HG03103 (cell line): ENCODE measurements around the gene PXYLP1.
"Not testable (repeated sequence)": the region's sequence is repeated elsewhere in the genome, so short reads cannot be mapped to it uniquely, and the experiment has no call there.

Experiments
- ATAC-seq: cut with Tn5 transposase; IDR thresholded peaks from one replicate; pipeline ENCODE4 v1.9.1; 2021; ENCODE audit warnings: low read depth; ENCODE audit not compliant: unreplicated experiment

The PXYLP1 gene

DNA sequence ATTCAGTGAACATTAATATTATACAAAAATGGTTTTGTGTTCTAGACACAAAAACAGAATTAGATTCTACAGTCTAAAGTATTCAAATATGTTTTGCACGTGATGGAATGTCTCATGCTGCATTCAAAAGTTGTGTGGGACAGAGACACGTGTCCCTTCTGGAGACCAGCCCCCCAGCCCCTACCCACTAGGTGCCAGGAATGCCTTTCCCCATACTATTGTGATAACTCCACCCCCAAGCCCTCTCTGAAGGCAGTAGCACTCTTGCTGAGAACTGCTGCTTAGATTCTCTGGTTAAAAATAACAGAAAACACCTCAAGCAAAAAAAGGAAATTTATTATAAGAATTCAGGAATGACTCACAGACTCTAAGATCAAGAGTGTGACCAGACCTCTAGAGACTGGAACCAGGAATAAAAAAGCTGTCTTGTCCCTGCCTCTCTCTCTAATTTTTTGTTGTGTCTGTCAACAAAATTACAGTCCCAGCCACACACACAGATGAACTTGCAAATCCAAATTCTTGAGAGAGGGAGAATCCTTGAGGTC lies 57.7 kb downstream of the PXYLP1 start:
- ATAC-seq = no peak

DNA sequence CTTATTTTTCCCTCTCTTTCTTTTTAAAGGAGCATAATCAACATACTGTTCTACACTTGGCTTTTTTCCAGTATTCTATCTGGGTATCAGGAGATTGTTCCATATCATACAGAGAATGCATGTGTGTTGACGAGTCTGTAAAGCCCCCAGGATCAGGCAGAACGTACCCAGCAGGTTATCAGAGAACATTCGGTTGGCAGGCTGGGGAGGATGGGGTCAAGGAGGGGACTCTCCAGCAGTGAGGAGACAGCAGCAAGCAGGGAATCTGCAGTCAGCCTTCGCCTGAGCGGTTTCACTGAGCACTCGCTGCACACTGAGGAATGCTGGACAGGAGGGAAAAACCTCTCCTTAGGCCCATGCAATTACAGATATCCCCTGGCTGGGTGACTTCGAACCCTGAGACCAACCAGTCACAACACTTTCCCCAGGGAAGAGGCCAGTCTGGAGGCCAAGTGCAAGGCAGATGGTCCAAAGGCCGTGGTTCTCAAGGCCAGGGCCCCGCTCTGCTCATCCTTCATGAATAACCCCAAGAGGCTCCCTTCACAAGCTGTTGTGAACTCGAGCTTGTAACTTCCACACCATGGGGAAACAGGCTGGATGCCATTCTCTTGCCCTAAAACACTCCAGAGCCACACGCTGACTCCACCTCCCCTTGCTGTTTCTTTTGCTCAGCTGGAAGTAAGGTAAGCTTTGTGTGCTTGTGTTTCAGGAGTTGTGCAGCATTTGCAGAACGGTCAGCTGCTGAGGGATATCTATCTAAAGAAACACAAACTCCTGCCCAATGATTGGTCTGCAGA lies 60.1 kb downstream of the PXYLP1 start:
- no peak for ATAC-seq

DNA sequence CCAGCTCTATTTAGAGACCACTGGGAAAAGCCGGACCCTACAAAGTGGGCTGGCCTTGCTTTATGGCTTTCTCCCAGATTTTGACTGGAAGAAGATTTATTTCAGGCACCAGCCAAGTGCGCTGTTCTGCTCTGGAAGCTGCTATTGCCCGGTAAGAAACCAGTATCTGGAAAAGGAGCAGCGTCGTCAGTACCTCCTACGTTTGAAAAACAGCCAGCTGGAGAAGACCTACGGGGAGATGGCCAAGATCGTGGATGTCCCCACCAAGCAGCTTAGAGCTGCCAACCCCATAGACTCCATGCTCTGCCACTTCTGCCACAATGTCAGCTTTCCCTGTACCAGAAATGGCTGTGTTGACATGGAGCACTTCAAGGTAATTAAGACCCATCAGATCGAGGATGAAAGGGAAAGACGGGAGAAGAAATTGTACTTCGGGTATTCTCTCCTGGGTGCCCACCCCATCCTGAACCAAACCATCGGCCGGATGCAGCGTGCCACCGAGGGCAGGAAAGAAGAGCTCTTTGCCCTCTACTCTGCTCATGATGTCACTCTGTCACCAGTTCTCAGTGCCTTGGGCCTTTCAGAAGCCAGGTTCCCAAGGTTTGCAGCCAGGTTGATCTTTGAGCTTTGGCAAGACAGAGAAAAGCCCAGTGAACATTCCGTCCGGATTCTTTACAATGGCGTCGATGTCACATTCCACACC lies 60.9 kb downstream of the PXYLP1 start:
- ATAC-seq = no peak

DNA sequence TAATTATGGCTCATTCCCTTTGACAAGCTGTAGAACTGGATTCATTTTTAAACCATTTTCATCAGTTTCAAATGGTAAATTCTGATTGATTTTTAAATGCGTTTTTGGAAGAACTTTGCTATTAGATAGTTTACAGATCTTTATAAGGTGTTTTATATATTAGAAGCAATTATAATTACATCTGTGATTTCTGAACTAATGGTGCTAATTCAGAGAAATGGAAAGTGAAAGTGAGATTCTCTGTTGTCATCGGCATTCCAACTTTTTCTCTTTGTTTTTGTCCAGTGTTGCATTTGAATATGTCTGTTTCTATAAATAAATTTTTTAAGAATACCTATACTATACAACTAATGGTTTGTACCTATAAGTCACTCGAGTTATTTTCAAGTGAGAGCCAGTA lies 62.7 kb downstream of the PXYLP1 start:
- no peak for ATAC-seq

- no peak for ATAC-seq
Measured at GRCh38 chr3:141294848-141295247, 63.2 kb downstream of the PXYLP1 start.

DNA sequence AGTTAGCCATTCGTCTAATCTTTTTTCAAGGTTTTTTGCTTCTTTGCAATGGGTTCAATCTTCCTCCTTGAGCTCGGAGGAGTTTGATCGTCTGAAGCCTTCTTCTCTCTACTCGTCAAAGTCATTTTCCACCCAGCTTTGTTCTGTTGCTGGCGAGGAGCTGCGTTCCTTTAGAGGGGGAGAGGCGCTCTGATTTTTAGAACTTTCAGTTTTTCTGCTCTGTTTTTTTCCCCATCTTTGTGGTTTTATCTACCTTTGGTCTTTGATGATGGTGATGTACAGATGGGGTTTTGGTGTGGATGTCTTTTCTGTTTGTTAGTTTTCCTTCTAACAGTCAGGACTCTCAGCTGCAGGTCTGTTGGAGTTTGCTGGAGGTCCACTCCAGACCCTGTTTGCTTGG lies 68.8 kb downstream of the PXYLP1 start:
- ATAC-seq = not testable (repeated sequence)

DNA sequence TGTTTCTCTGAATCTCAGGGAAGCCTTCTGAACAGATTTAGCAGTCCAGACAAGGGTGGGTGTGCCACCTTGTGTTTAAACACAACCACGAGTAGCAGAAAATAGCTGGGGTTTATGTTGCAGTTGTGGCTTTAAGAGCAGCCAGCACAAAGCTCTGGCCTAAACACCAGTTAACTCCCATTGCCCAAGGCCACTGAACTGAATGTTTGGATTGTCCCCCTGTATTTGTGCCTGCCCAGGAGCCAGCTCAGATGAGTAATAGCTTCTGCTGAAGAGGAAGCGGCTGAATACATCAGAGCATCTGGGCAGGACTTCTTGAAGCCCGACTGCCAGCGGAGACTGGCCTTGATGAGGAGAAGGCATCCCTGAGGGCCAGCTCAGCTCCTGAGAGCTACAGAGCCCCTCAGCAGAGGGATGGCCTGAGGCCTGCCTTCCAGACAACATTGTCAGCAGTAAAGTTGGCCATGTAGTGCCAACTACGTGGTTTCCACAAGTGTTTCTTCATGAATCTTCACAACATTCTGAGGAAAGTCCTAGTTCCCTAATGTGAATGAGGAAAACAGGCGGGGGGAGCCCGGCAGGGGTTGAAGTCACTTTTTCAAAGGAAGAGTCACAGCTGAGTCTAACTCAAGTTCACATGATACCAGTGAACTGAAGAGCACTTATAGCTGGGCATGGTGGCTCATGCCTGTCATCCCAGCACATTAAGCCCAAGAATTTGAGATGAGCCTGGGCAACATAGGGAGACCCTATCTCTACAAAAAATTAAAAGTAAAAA lies 70.9 kb downstream of the PXYLP1 start:
- no peak for ATAC-seq

GRCh38 chr3:141303481-141304223 lies 72.0 kb downstream of the PXYLP1 start:
- peak; percentile 62 for ATAC-seq

DNA sequence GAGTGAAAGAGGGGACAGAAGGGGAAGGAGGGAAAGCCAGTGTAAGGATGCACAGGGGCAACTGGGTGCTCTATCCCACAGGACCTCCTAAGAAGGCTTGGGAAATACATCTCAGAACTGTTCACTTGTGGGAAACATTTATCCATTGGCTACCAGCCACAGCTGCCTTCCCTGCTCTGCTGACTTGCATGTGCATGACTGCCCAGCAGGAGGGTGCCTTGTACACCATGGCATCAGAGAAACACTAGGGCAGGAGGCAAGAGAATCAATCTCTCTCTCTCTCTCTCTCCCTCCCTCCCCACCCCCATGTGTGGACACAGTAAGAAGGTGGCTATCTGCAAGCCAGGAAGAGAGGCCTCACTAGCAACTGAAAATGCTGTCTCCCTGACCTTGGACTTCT lies 73.8 kb downstream of the PXYLP1 start:
- no peak for ATAC-seq

DNA sequence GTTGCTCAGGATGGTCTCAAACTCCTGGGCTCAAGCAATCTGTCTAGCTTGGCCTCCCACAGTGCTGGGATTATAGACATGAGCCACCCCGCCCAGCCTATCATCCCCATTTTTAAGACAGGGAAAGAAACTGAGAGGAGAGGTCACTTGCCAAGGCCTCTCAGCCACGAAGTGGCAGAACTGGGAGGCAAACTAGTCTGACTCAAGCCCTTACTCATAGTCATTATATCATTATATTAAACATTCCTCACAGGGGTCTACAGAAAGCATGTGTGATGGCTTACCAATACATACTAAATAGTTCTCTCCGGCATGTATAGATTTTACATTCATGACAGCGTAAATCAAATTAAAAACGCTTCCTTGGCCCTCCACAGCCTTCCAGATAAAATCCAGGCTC lies 74.7 kb downstream of the PXYLP1 start:
- ATAC-seq = no peak

- no peak for ATAC-seq
Measured at GRCh38 chr3:141306922-141307321, 75.3 kb downstream of the PXYLP1 start.

DNA sequence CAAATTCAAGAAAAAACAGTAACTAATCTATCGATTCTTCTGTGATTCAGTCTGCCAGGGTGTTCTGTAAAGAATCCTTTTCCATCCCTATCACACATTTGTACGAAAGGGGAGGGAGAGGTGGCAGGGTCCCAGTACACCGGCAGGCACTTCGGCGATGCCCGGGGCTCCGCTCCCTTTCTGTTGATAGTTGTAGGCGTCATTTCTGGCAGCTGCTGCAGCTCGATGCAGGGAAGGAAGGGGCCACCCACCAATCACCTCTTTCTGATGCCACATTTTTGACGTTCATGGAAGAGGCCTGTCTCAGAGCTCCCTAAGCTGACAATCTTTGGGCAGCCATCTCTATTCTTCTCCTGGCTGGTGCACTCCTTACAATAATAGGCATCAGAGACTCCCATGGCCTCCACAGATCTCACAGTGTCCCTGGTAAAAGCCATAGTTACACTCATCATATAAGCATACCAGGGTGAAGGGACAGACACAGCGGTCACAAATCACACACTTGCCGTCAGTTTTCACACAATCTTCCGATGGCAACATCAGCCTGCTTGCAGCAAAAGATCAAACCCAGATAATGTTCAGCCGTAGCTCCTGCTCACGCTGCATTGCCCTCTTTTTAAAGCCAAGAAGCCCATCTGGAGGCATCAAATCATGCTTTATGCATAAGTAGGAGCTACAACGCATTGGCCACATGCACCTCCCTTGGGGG lies 75.9 kb downstream of the PXYLP1 start:
- ATAC-seq = no peak

DNA sequence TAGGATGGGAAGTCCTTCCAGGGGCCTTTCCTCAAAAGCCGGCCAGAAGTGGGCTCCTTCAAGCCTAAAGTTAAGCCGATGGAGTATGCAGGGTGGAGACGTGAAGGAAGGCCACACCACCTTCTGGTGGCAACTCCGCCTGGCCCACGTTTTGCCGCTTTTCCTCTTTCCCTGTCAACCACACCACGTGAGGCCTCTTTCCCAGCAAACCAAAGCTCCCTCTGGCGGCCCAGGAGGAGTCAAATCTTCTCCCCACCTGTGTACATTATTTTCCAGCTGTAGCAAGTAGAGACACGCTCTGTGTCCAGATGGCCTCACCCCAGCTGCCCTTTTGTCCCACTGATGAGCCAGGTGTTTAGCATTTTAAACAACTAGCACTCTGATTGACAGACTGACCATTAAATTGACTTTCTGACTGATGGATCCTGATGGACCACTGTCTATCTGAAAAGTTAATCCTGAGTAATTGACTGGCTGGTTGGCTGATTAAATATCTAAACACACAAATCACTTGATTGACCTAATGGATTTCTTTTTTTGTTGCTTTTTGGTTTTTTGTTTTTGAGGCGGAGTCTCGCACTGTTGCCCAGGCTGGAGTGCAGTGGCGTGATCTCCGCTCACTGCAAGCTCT lies 77.1 kb downstream of the PXYLP1 start:
- ATAC-seq = no peak

DNA sequence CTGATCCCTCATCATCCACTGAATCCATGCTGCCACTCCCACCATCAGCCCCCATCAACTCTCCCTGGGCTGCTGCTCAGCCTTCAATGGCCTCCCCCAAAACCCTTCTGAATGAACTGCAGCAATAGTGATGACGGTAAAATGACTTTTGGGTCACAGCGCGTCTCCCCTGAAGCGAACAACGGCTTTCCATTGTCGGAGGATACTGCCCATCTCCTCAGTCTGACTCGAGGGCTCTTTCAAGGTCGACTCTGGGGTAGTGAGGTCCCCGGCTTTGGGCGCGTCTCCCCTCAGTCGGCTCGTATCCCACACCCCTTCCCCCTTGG lies 79.5 kb downstream of the PXYLP1 start:
- no peak for ATAC-seq

GRCh38 chr3:141311496-141312353 lies 80.1 kb downstream of the PXYLP1 start:
- ATAC-seq = peak; percentile 95

GRCh38 chr3:141312354-141313092 lies 80.9 kb downstream of the PXYLP1 start:
- no peak for ATAC-seq

GRCh38 chr3:141313093-141313683 lies 81.6 kb downstream of the PXYLP1 start:
- no peak for ATAC-seq
